Keratinocyte (primary cell): ENCODE results near the gene PRSS8. TPM values are rescaled to one million over a fixed set of nuclear protein-coding genes. Genes with fewer than 3 reads are reported as not detected.

Experiments
- DNase-seq: peaks from one replicate; pipeline ENCODE4 v3.0.0-alpha.2; 2011; ENCODE audit warnings: low read depth, missing footprints, low spot score
- FAIRE-seq: peaks from 2 replicates; lab custom pipeline; 2011; peaks lifted over from hg19 to GRCh38; lab: Jason Lieb, UNC
- H2AFZ ChIP-seq: 2 replicates; pipeline ENCODE4 v1.6.0; 2012; ENCODE audit warnings: low read length, control low read depth, inconsistent platforms; ENCODE audit not compliant: control insufficient read depth
- H3K27ac ChIP-seq: 2 replicates; pipeline ENCODE4 v1.5.1; 2011; ENCODE audit warnings: low read length; ENCODE audit not compliant: control insufficient read depth, insufficient read depth
- H3K27me3 ChIP-seq: 3 replicates; pipeline ENCODE4 v1.6.0; 2011; ENCODE audit warnings: low read length; ENCODE audit not compliant: control insufficient read depth, insufficient read depth; ENCODE audit errors: extremely low read depth
- H3K36me3 ChIP-seq, 2 experiments: 2 replicates in 1 of 2; 3 replicates in 1 of 2; pipeline ENCODE4 v1.5.1; 2011; ENCODE audit warnings: low read length in 2 of 2, mild to moderate bottlenecking in 1 of 2; ENCODE audit not compliant: control insufficient read depth in 2 of 2, insufficient read depth in 2 of 2; ENCODE audit errors: extremely low read depth in 1 of 2
- H3K4me1 ChIP-seq: 3 replicates; pipeline ENCODE4 v1.5.1; 2011; ENCODE audit warnings: low read length; ENCODE audit not compliant: control insufficient read depth, insufficient read depth; ENCODE audit errors: extremely low read depth
- H3K4me2 ChIP-seq: 3 replicates; pipeline ENCODE4 v1.6.0; 2011; ENCODE audit warnings: low read depth, low read length; ENCODE audit not compliant: control insufficient read depth, insufficient read depth; ENCODE audit errors: extremely low read depth
- H3K4me3 ChIP-seq, 3 experiments: fragments of 200-600 bp in 1 of 3; sonication (generic) in 1 of 3; 2 replicates in 2 of 3; 3 replicates in 1 of 3; pipeline ENCODE4 v1.5.1; 2011 to 2016; ENCODE audit warnings: low read length in 3 of 3, mild to moderate bottlenecking in 3 of 3, control low read depth in 2 of 3, inconsistent platforms in 1 of 3, low read depth in 1 of 3, mixed read lengths in 1 of 3, mixed run types in 1 of 3, moderate library complexity in 1 of 3; ENCODE audit not compliant: control insufficient read depth in 2 of 3, insufficient read depth in 2 of 3; ENCODE audit errors: extremely low read depth in 1 of 3
- H3K79me2 ChIP-seq: 2 replicates; pipeline ENCODE4 v1.6.0; 2012; ENCODE audit warnings: low read length; ENCODE audit not compliant: control insufficient read depth, insufficient read depth
- H3K9ac ChIP-seq: 3 replicates; pipeline ENCODE4 v1.6.0; 2011; ENCODE audit warnings: low read length; ENCODE audit not compliant: control insufficient read depth, insufficient read depth; ENCODE audit errors: extremely low read depth
- H3K9me1 ChIP-seq: 3 replicates; pipeline ENCODE4 v1.6.0; 2011; ENCODE audit warnings: low read length; ENCODE audit not compliant: control insufficient read depth, insufficient read depth; ENCODE audit errors: extremely low read depth
- H3K9me3 ChIP-seq: 2 replicates; pipeline ENCODE4 v1.5.1; 2012; ENCODE audit warnings: low read depth, low read length; ENCODE audit not compliant: control insufficient read depth
- H4K20me1 ChIP-seq: 3 replicates; pipeline ENCODE4 v1.6.0; 2011; ENCODE audit warnings: low read length; ENCODE audit not compliant: control insufficient read depth, insufficient read depth; ENCODE audit errors: extremely low read depth
- EZH2 ChIP-seq: IDR thresholded peaks from one replicate; pipeline ENCODE4 v1.6.1; 2012; ENCODE audit warnings: inconsistent platforms, mild to moderate bottlenecking, low read length, moderate library complexity
- dilution Hi-C: fragments of 300-500 bp; cut with MboI; formaldehyde crosslinking; loops from one replicate; pipeline ENCODE4 v1.7.0; 2020; ENCODE audit warnings: low sequenced_read_pairs; ENCODE audit not compliant: extremely low pct_ligation_motif_present
- polyA plus RNA-seq, 5 experiments: library from polyadenylated mRNA; depleted of rRNA in 3 of 5; stranded (reverse) in 3 of 5; stranded (forward) in 1 of 5; unstranded in 1 of 5; fragments of >200 nt; gene quantifications; 1 replicate in 1 of 5; 2 replicates in 3 of 5; 3 replicates in 1 of 5; pipeline versions ENCODE4 v1.2.1 to v1.2.3, GENCODE V29; 2011 to 2012; ENCODE audit warnings: missing spikeins in 2 of 5, low read depth in 1 of 5, low replicate concordance in 1 of 5
- TF ChIP-seq, protein P1 (sequence below), 3 experiments: IDR thresholded peaks in 1 of 3; conservative IDR thresholded peaks in 1 of 3; optimal IDR thresholded peaks in 1 of 3; 2 replicates in 2 of 3; 3 replicates in 1 of 3; pipeline versions ENCODE3 to v1.5.1; 2011; ENCODE audit warnings: low read length in 3 of 3, mild to moderate bottlenecking in 3 of 3, moderate library complexity in 2 of 3, control low read depth in 1 of 3, inconsistent platforms in 1 of 3; ENCODE audit not compliant: insufficient read depth in 2 of 3; ENCODE audit errors: extremely low read depth in 1 of 3

Gene PRSS8
- polyA plus RNA-seq, 1 donor (not counting 4 experiments of a cell fraction or from before 2014, with no cell fraction given) = 31.2 TPM

DNA sequence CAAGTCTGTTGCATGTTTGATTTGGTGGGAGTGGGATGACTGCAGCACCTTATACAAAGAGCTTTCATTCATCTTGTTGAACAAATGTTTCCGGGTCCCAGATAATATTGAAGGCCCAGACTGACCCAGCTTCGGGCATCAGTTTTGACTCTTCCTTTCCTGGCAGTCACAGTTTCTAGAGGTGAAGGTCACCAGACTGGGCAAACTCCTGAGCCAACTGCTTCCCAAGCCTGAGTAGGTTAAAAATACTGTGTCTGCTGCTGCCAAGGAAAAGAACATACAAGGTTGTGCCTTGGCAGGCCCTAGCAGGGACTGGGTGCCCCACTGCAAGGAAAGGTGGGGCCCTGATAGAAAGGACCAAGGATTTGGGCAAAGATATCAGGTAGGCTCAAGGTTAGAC, 22.8 kb downstream of the PRSS8 start:
- FAIRE-seq = no peak
- no peak overlapping the region for H3K4me3 ChIP-seq
- no peak overlapping the region for H3K27ac ChIP-seq

DNA sequence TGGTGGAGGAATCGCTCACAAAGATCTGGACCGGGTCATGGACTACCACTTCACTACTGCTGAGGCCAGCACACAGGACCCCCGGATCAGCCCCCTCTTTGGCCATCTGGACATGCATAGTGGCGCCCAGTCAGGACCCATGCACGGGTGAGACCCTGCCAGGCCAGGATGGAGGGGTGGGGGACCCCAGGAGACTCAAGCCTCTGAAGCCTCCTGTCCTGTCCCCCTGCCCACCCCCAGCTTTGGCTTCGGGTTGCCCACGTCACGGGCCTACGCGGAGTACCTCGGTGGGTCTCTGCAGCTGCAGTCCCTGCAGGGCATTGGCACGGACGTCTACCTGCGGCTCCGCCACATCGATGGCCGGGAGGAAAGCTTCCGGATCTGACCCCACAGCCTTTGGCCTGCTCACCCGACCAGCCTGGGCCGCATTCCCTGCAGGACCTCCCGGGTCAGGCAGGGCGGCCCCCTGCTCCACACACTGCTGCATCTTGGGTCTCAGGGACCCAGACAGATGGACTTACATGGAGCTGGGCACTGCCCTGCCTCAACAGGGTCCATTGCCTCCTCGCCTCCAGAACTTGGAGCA, 23.6 kb downstream of the PRSS8 start:
- H3K27ac ChIP-seq = no peak overlapping the region
- H3K79me2 ChIP-seq = peaks cover 21% of the 10 kb centered on the region
- H3K9me3 ChIP-seq = no peaks in the 10 kb centered on the region
- no peak overlapping the region for H2AFZ ChIP-seq
- dilution Hi-C loops = no loop called here
- FAIRE-seq (no peak), DNase-seq (no peak)
- H3K36me3 ChIP-seq = peaks cover 18 to 24% of the 10 kb centered on the region in 2 experiments
- TF ChIP-seq EZH2 = no peak
- TF ChIP-seq, protein P1, sequence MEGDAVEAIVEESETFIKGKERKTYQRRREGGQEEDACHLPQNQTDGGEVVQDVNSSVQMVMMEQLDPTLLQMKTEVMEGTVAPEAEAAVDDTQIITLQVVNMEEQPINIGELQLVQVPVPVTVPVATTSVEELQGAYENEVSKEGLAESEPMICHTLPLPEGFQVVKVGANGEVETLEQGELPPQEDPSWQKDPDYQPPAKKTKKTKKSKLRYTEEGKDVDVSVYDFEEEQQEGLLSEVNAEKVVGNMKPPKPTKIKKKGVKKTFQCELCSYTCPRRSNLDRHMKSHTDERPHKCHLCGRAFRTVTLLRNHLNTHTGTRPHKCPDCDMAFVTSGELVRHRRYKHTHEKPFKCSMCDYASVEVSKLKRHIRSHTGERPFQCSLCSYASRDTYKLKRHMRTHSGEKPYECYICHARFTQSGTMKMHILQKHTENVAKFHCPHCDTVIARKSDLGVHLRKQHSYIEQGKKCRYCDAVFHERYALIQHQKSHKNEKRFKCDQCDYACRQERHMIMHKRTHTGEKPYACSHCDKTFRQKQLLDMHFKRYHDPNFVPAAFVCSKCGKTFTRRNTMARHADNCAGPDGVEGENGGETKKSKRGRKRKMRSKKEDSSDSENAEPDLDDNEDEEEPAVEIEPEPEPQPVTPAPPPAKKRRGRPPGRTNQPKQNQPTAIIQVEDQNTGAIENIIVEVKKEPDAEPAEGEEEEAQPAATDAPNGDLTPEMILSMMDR (optimal IDR thresholded peaks at IDR 0.05 in 1 of 3, IDR thresholded peaks at IDR 0.05 in 1 of 3, conservative IDR thresholded peaks at IDR 0.05 in 1 of 3; ENCODE audit: extremely low read depth in 1 of 3, insufficient read depth in 2 of 3, low read length in 3 of 3) = no peak
- no peak overlapping the region for H3K4me3 ChIP-seq
- H3K9me1 ChIP-seq = no peaks in the 10 kb centered on the region
- H3K9ac ChIP-seq = no peak overlapping the region
- no peaks in the 10 kb centered on the region for H4K20me1 ChIP-seq
- H3K4me2 ChIP-seq = no peak overlapping the region
- peaks cover 8% of the 10 kb centered on the region for H3K4me1 ChIP-seq
- H3K27me3 ChIP-seq = no peaks in the 10 kb centered on the region

More for the DNA sequence above, 22.8 kb downstream of the PRSS8 start:
- Histone ChIP-seq H2AFZ (no peak overlapping the region), H3K27me3 (no peaks in the 10 kb centered on the region), H3K9ac (no peak overlapping the region), H3K9me1 (no peaks in the 10 kb centered on the region), H3K9me3 (no peaks in the 10 kb centered on the region), H3K4me1 (peaks cover 8% of the 10 kb centered on the region), H4K20me1 (no peaks in the 10 kb centered on the region), H3K36me3 (peaks cover 18 to 24% of the 10 kb centered on the region in 2 experiments), H3K4me2 (no peak overlapping the region), H3K79me2 (peaks cover 21% of the 10 kb centered on the region)
- DNase-seq = no peak
- dilution Hi-C loops = no loop called here
- TF ChIP-seq, protein P1 (optimal IDR thresholded peaks at IDR 0.05 in 1 of 3, IDR thresholded peaks at IDR 0.05 in 1 of 3, conservative IDR thresholded peaks at IDR 0.05 in 1 of 3; ENCODE audit: extremely low read depth in 1 of 3, insufficient read depth in 2 of 3, low read length in 3 of 3) = no peak
- no peak for TF ChIP-seq EZH2
